OCI-LY1 (cell line): Measurements from ENCODE around the gene NEMP1.

Experiments
- H2AFZ ChIP-seq: fragments of 200-600 bp; sonication (generic), shearing (Covaris generic); 2 replicates; pipeline ENCODE4 v1.6.0; 2014; ENCODE audit warnings: antibody characterized with exemption, mild to moderate bottlenecking, low read length
- H3F3A ChIP-seq: fragments of 200-600 bp; sonication (generic), shearing (Covaris generic); 2 replicates; pipeline ENCODE4 v1.6.0; 2014; ENCODE audit warnings: mild to moderate bottlenecking, antibody characterized with exemption, low read length, moderate library complexity; ENCODE audit not compliant: insufficient read depth
- H3K27ac ChIP-seq: fragments of 200-600 bp; sonication (generic); 2 replicates; pipeline ENCODE4 v1.5.1; 2014; ENCODE audit warnings: low read length, mixed run types, mild to moderate bottlenecking, low read depth; ENCODE audit not compliant: poor library complexity, severe bottlenecking
- H3K27me3 ChIP-seq: fragments of 200-600 bp; sonication (generic); 2 replicates; pipeline ENCODE4 v1.6.0; 2014; ENCODE audit warnings: antibody characterized with exemption, mild to moderate bottlenecking, low read length, moderate library complexity; ENCODE audit not compliant: insufficient read depth
- H3K36me3 ChIP-seq: fragments of 200-600 bp; sonication (generic); 2 replicates; pipeline ENCODE4 v1.6.1; 2014; ENCODE audit warnings: mild to moderate bottlenecking, antibody characterized with exemption, low read length, moderate library complexity, mixed read lengths; ENCODE audit not compliant: insufficient read depth
- H3K4me1 ChIP-seq: fragments of 200-600 bp; sonication (generic); 2 replicates; pipeline ENCODE4 v1.5.1; 2014; ENCODE audit warnings: mild to moderate bottlenecking, low read length, moderate library complexity; ENCODE audit not compliant: insufficient read depth, severe bottlenecking
- H3K4me2 ChIP-seq: fragments of 200-600 bp; sonication (generic), shearing (Covaris generic); 2 replicates; pipeline ENCODE4 v1.6.1; 2014; ENCODE audit warnings: low read length
- H3K4me3 ChIP-seq: fragments of 200-600 bp; sonication (generic); 2 replicates; pipeline ENCODE4 v1.5.1; 2014; ENCODE audit warnings: low read length, low read depth, mild to moderate bottlenecking, mixed read lengths; ENCODE audit not compliant: poor library complexity, severe bottlenecking
- H3K79me2 ChIP-seq: fragments of 200-600 bp; shearing (Covaris generic); 2 replicates; pipeline ENCODE4 v1.6.1; 2016; ENCODE audit warnings: mixed run types, low read length, mixed read lengths; ENCODE audit not compliant: insufficient read depth
- H3K9ac ChIP-seq: fragments of 200-600 bp; sonication (generic), shearing (Covaris generic); 2 replicates; pipeline ENCODE4 v1.6.1; 2014; ENCODE audit warnings: mild to moderate bottlenecking, low read length, mixed read lengths
- H3K9me2 ChIP-seq: fragments of 200-600 bp; sonication (generic), shearing (Covaris generic); 2 replicates; pipeline ENCODE4 v1.6.1; 2014; ENCODE audit warnings: low read depth, mild to moderate bottlenecking, low read length, mixed read lengths
- H3K9me3 ChIP-seq: fragments of 200-600 bp; shearing (Covaris generic); 2 replicates; pipeline ENCODE4 v1.6.1; 2014; ENCODE audit warnings: low read length, mixed read lengths
- H4K20me1 ChIP-seq: fragments of 200-600 bp; sonication (generic), shearing (Covaris generic); 2 replicates; pipeline ENCODE4 v1.6.0; 2016; ENCODE audit warnings: mild to moderate bottlenecking, low read length; ENCODE audit not compliant: insufficient read depth
- CTCF ChIP-seq: fragments of 200-600 bp; sonication (generic), shearing (Covaris generic); IDR thresholded peaks from 2 replicates; pipeline ENCODE4 v1.5.1; 2017; ENCODE audit warnings: mild to moderate bottlenecking, antibody characterized with exemption, low read length, moderate library complexity, mixed read lengths
- EZH2 ChIP-seq: fragments of 200-600 bp; sonication (generic), shearing (Covaris generic); IDR thresholded peaks from 2 replicates; pipeline ENCODE4 v1.8.0; 2017; ENCODE audit warnings: borderline replicate concordance, mixed run types, mild to moderate bottlenecking, antibody characterized with exemption, low read length, moderate library complexity, mixed read lengths

NEMP1 gene

DNA sequence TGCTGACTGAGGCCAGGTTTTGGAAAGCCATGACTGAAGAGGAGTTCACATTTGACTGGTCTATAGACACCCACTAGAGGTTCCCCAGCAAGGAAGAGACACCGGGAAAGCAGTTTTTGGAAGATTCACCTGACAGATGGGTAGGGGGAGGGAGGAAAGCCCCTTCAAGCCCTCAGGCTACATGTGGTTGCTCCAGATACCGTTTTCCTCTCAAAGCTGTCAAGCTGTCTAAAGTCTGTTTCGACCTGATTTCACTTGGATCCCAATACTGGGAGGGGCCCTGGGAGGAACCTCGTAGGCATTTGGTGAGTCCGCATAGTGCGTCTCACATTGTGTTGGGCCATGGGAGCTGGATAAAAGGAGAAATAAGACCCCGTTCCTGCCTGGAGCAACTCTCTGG lies 48.0 kb upstream of the NEMP1 start:
- no peak overlapping the region for H3K9ac ChIP-seq
- TF ChIP-seq CTCF, result no peak
- TF ChIP-seq EZH2, result no peak

GRCh38 chr12:57126061-57126460 lies 47.5 kb upstream of the NEMP1 start:
- H3K27ac ChIP-seq, result no peak overlapping the region
- no peak overlapping the region for H3K9ac ChIP-seq
- no peaks in the 10 kb centered on the region for H3K9me2 ChIP-seq
- peaks cover 3% of the 10 kb centered on the region; the same call in 1 of the 2 replicates for H3K9me3 ChIP-seq
- no peak for TF ChIP-seq EZH2
- TF ChIP-seq CTCF, result no peak
- H3K27me3 ChIP-seq, result peaks cover 21% of the 10 kb centered on the region; the same call in 1 of the 2 replicates
- no peaks in the 10 kb centered on the region for H4K20me1 ChIP-seq
- H3F3A ChIP-seq, result no peaks in the 10 kb centered on the region
- H3K4me2 ChIP-seq, result no peak overlapping the region
- H2AFZ ChIP-seq, result no peak overlapping the region
- H3K36me3 ChIP-seq, result peaks cover 6% of the 10 kb centered on the region; the same call in 1 of the 2 replicates
- H3K4me3 ChIP-seq, result no peak overlapping the region
- H3K79me2 ChIP-seq, result no peaks in the 10 kb centered on the region
- peaks cover 12% of the 10 kb centered on the region for H3K4me1 ChIP-seq

More for the DNA sequence above, 48.0 kb upstream of the NEMP1 start:
- Histone ChIP-seq H3K27ac (no peak overlapping the region), H3K9me3 (peaks cover 3% of the 10 kb centered on the region; the same call in 1 of the 2 replicates), H3K4me2 (no peak overlapping the region), H3K9me2 (no peaks in the 10 kb centered on the region), H3K36me3 (peaks cover 6% of the 10 kb centered on the region; the same call in 1 of the 2 replicates), H2AFZ (no peak overlapping the region), H3K27me3 (peaks cover 21% of the 10 kb centered on the region; the same call in 1 of the 2 replicates), H4K20me1 (no peaks in the 10 kb centered on the region), H3F3A (no peaks in the 10 kb centered on the region), H3K79me2 (no peaks in the 10 kb centered on the region), H3K4me3 (no peak overlapping the region), H3K4me1 (peaks cover 12% of the 10 kb centered on the region)

DNA sequence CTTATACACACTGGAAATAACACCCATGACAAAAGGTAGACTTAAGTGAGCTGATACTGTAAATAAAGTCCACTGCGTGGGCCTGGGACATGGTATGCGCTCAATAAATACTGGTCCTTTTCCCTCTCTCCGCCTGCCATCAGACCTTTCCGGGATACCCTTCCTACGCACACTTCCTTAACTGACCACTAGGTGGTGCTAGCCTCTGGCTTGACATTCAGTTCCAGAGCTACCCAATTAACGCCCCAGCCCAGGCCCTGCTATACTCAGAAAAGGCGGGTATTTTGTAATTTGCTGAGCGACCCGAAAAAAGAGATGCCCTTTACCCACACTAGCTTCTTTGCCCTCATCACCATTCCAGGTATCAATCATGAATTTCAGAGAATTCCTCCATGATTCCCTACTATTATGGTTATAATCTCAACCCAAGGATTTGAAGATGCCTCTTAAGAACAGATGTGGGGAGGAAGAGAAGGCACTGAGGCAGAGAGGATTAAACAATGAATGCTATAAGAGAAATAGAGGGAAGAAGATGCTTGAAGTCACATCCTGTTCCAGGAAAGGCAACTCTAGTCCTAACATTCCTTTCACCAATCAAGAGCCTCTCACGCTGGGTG lies 45.8 kb upstream of the NEMP1 start:
- no peak overlapping the region for H2AFZ ChIP-seq
- no peak overlapping the region for H3K27ac ChIP-seq
- TF ChIP-seq EZH2 (no peak), CTCF (peak; percentile 84)
- H4K20me1 ChIP-seq, result no peaks in the 10 kb centered on the region
- H3K79me2 ChIP-seq, result no peaks in the 10 kb centered on the region
- peaks cover 21% of the 10 kb centered on the region; the same call in 1 of the 2 replicates for H3K27me3 ChIP-seq
- H3K4me1 ChIP-seq, result peaks cover 12% of the 10 kb centered on the region
- H3K9me2 ChIP-seq, result no peaks in the 10 kb centered on the region
- H3F3A ChIP-seq, result no peaks in the 10 kb centered on the region
- peaks cover 6% of the 10 kb centered on the region; the same call in 1 of the 2 replicates for H3K36me3 ChIP-seq
- no peak overlapping the region for H3K9ac ChIP-seq
- H3K9me3 ChIP-seq, result peaks cover 3% of the 10 kb centered on the region; the same call in 1 of the 2 replicates
- H3K4me2 ChIP-seq, result no peak overlapping the region
- H3K4me3 ChIP-seq, result no peak overlapping the region
